ENCODE measurements around the gene AK4. TPM values are rescaled to one million over a fixed set of nuclear protein-coding genes. Genes with fewer than 3 reads are reported as not detected.

Gene AK4
- total and polyA plus RNA-seq, 8 donors = 0.68 to 5.8 (median 1.8) TPM

- Histone ChIP-seq H3K36me3 (no peaks in the 10 kb centered on the region), H3K4me3 (no peak overlapping the region), H3K9me3 (no peaks in the 10 kb centered on the region), H3K27ac (no peak overlapping the region), H3K27me3 (no peaks in the 10 kb centered on the region), H3K4me1 (no peaks in the 10 kb centered on the region)
- no peak for ATAC-seq
- TF ChIP-seq, protein P1, sequence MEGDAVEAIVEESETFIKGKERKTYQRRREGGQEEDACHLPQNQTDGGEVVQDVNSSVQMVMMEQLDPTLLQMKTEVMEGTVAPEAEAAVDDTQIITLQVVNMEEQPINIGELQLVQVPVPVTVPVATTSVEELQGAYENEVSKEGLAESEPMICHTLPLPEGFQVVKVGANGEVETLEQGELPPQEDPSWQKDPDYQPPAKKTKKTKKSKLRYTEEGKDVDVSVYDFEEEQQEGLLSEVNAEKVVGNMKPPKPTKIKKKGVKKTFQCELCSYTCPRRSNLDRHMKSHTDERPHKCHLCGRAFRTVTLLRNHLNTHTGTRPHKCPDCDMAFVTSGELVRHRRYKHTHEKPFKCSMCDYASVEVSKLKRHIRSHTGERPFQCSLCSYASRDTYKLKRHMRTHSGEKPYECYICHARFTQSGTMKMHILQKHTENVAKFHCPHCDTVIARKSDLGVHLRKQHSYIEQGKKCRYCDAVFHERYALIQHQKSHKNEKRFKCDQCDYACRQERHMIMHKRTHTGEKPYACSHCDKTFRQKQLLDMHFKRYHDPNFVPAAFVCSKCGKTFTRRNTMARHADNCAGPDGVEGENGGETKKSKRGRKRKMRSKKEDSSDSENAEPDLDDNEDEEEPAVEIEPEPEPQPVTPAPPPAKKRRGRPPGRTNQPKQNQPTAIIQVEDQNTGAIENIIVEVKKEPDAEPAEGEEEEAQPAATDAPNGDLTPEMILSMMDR (IDR thresholded peaks at IDR 0.05) = no peak
- WGBS, 2 donors = 83 to 93% methylated on average over 14 of the region's 14 CpGs
- FAIRE-seq = no peak
- intact Hi-C loops (cut with DNase I) = no loop called here
- no peak for DNase-seq
These were observed 25.1 kb downstream of the AK4 start for GRCh38 chr1:65172936-65173690.

- DNase-seq (peak in 1 of 6 donors; percentile 35), FAIRE-seq (no peak)
- intact Hi-C loops (cut with DNase I) = no loop called here
These were observed 26.6 kb downstream of the AK4 start for GRCh38 chr1:65174585-65174984.

DNA sequence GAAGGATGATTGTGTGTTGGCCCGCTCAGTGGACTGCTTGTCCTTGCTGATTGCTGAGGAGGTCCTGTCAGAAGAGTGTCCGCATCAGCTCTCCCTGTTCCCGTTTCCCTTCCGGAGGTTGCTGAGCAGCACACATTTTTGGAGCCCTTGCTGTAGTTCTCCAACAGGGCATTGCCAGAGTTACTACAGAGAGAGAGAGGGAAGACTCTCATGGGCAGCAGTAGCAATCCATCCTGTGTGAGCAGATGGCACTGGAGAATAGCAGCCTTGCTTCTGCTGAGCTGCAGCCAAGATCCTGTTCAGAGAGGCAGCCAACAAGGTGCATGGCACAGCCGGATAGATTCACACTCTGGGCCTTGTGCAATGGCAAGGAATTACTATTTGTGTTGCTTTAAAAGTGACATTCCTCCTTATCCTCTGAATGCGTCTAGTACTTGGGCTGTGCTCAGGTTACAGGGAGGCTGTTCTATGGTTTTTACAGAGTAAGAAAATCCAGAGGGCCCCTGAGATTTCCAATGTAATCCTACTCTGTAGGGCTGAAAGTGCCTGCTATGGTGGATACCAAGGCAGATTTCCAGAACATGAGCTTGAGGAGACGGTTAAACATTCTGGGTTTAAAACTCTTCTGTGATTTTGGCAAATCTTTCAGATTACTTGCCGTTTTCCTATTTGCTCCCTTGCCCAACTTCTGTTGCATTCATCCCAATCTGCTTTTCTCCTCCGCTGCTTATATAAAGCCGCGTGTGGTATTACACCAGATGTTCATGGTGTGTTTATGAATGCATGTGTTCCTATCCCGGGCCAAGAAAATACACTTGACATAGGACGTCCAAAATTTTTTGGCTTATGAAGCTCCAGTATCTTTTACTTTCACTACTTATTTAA, 27.4 kb downstream of the AK4 start:
- DNase-seq (no peak), FAIRE-seq (no peak), ATAC-seq (no peak)
- Histone ChIP-seq H3K27ac (no peak overlapping the region), H3K27me3 (no peaks in the 10 kb centered on the region), H3K36me3 (no peaks in the 10 kb centered on the region), H3K4me3 (no peak overlapping the region), H3K9me3 (no peaks in the 10 kb centered on the region), H3K4me1 (no peaks in the 10 kb centered on the region)
- TF ChIP-seq, protein P1 (IDR thresholded peaks at IDR 0.05) = no peak
- intact Hi-C loops (cut with DNase I) = no loop called here
- WGBS, 2 donors = 83 to 86% methylated on average over 13 of the region's 13 CpGs

More at GRCh38 chr1:65174585-65174984, 26.6 kb downstream of the AK4 start:
- Histone ChIP-seq H3K36me3 (no peaks in the 10 kb centered on the region), H3K4me3 (no peak overlapping the region), H3K9me3 (no peaks in the 10 kb centered on the region), H3K27ac (no peak overlapping the region), H3K27me3 (no peaks in the 10 kb centered on the region), H3K4me1 (no peaks in the 10 kb centered on the region)
- 72% methylated on average over 3 of the region's 3 CpGs for WGBS, 2 donors
- peak in 3 of 4 donors; percentile 47 to 72 (median 69) for ATAC-seq
- TF ChIP-seq, protein P1 (IDR thresholded peaks at IDR 0.05) = no peak

- H3K27me3 ChIP-seq = no peaks in the 10 kb centered on the region
- intact Hi-C loops (cut with DNase I) = no loop called here
- WGBS, 2 donors = 92 to 96% methylated on average over 2 of the region's 2 CpGs
- H3K4me3 ChIP-seq = no peak overlapping the region
- no peak for ATAC-seq
- TF ChIP-seq, protein P1 (IDR thresholded peaks at IDR 0.05) = no peak
- H3K9me3 ChIP-seq = no peaks in the 10 kb centered on the region
- no peak overlapping the region for H3K27ac ChIP-seq
- no peak for FAIRE-seq
- DNase-seq = no peak
- H3K36me3 ChIP-seq = no peaks in the 10 kb centered on the region
- H3K4me1 ChIP-seq = no peaks in the 10 kb centered on the region
These were observed 28.1 kb downstream of the AK4 start for GRCh38 chr1:65176056-65176450.

Data from pancreas (tissue), 10 donors.